Measurements from ENCODE around the gene MATCAP1.
A peak's percentile ranks its signal among the peaks of the same experiment; 100 is the strongest.

Gene MATCAP1

GRCh38 chr16:67183627-67184452 is at the start of gene MATCAP1:
Gene MATCAP1 (minus strand): TSS chr16:67183963. CDS start chr16:67180610, 3,353 bp downstream.
- DNase-seq = peak; percentile 95

- no peak for DNase-seq
These were observed 47.3 kb upstream of the MATCAP1 start for GRCh38 chr16:67230809-67231660.

GRCh38 chr16:67229906-67230808 is 46.4 kb upstream of the MATCAP1 start:
- no peak for DNase-seq

GRCh38 chr16:67228905-67229304 is 45.1 kb upstream of the MATCAP1 start:
- no peak for DNase-seq

- DNase-seq = no peak
These were observed 44.4 kb upstream of the MATCAP1 start for GRCh38 chr16:67228034-67228785.

- DNase-seq = no peak
These were observed 43.8 kb upstream of the MATCAP1 start for GRCh38 chr16:67227567-67227921.

- DNase-seq = peak; percentile 98
These were observed 43.2 kb upstream of the MATCAP1 start, which contains the start of gene TMEM208 for GRCh38 chr16:67226804-67227566. Gene TMEM208 (plus strand): TSS chr16:67227130. CDS start chr16:67227219, 89 bp downstream.

GRCh38 chr16:67226295-67226803 is 42.6 kb upstream of the MATCAP1 start:
- DNase-seq = no peak

- no peak for DNase-seq
These were observed 40.2 kb upstream of the MATCAP1 start for GRCh38 chr16:67223992-67224391.

- no peak for DNase-seq
These were observed 33.1 kb upstream of the MATCAP1 start for GRCh38 chr16:67216612-67217490.

- DNase-seq = no peak
These were observed 31.9 kb upstream of the MATCAP1 start for GRCh38 chr16:67215706-67216105.

- no peak for DNase-seq
These were observed 29.6 kb upstream of the MATCAP1 start for GRCh38 chr16:67213197-67214019.

- DNase-seq = no peak
These were observed 29.0 kb upstream of the MATCAP1 start for GRCh38 chr16:67212766-67213165.

- no peak for DNase-seq
These were observed 27.9 kb upstream of the MATCAP1 start for GRCh38 chr16:67211674-67212073.

GRCh38 chr16:67210069-67210937 is 26.5 kb upstream of the MATCAP1 start:
- DNase-seq = no peak

GRCh38 chr16:67209565-67209964 is 25.8 kb upstream of the MATCAP1 start:
- DNase-seq = no peak

GRCh38 chr16:67208154-67208896 is 24.6 kb upstream of the MATCAP1 start:
- DNase-seq = no peak

Measured in activated naive CD4-positive, alpha-beta T cell treated with Interleukin-2 at 50 U/mL for 16 hours (primary cell).